ENCODE measurements around the gene TEX10. TPM values are rescaled to one million over a fixed set of nuclear protein-coding genes. Genes with fewer than 3 reads are reported as not detected.
"Not testable (repeated sequence)": the region's sequence is repeated elsewhere in the genome, so short reads cannot be mapped to it uniquely, and the experiment has no call there.

TEX10 gene
- total RNA-seq, 2 experiments from 2014 or later: 21.0 to 24.4 TPM

GRCh38 chr9:100366121-100366520, 13.4 kb upstream of the TEX10 start:
- Mint-ChIP-seq H3K36me3 (peaks cover 4% of the 10 kb centered on the region), H3K27ac (no peak overlapping the region), H3K4me3 (no peak overlapping the region), H3K4me1 (no peaks in the 10 kb centered on the region), H3K9me3 (ENCODE audit: low read depth) (peaks cover 5% of the 10 kb centered on the region), H3K27me3 (no peaks in the 10 kb centered on the region)
- DNase-seq: no peak
- CTCF ChIA-PET: interaction anchor here (0.6 kb wide), 1 partner anchor 42 kb away, joined by 3 read pairs; no protein-coding TSS in a partner anchor
- ATAC-seq: no peak

DNA sequence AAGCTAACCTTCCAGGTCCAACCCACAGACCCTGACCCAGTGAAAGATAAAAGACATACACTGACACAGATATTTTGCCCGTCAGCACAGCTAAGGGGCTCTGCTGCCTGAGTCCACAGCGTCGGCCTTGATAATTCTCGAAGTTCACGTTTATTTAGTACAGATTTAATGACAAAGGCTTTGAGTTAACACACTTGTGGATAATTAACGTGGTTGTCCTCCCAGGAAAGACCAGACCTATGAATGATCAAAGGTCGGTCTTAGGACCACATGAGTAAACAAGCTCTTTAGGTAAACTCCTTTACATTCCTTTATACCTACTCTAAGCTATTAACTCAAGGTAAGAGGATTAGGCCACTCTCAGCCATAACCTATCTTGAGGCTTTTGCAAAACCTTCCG, 11.3 kb upstream of the TEX10 start:
- Mint-ChIP-seq H3K4me1 (peaks cover 1% of the 10 kb centered on the region), H3K9me3 (ENCODE audit: low read depth) (peaks cover 8% of the 10 kb centered on the region), H3K4me3 (no peak overlapping the region), H3K27ac (no peak overlapping the region), H3K36me3 (peaks cover 9% of the 10 kb centered on the region), H3K27me3 (no peaks in the 10 kb centered on the region)
- DNase-seq (no peak), ATAC-seq (no peak)
- CTCF ChIA-PET: no interaction called here

GRCh38 chr9:100359057-100359456, 6.3 kb upstream of the TEX10 start:
- Mint-ChIP-seq H3K9me3 (ENCODE audit: low read depth) (peaks cover 13% of the 10 kb centered on the region), H3K4me1 (peaks cover 22% of the 10 kb centered on the region), H3K27ac (no peak overlapping the region), H3K36me3 (peaks cover 32% of the 10 kb centered on the region), H3K4me3 (no peak overlapping the region), H3K27me3 (no peaks in the 10 kb centered on the region)
- CTCF ChIA-PET: interaction anchor here (1.0 to 1.4 kb wide), 2 partner anchors 34 to 78 kb away, joined by 3 read pairs; no protein-coding TSS in a partner anchor
- DNase-seq: no peak
- no peak for ATAC-seq

DNA sequence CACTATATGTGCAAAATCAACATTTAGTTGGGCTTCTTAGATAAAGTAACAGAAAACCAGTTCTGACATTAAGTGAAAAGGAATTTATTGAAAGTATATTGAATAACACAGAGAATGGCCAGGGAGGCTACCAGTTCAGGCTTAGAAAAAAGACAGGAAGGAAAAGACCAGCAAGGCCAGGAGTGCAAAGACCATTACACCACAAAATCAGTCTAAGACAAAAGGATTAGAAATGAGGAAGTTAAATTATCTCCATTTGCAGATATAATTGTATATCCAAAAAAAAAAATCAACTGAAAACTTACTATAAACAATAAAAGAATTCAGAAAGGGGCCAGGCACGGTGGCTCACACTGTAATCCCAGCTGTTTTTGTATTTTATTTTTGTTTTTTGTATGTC, 4.8 kb upstream of the TEX10 start:
- Mint-ChIP-seq H3K9me3 (ENCODE audit: low read depth) (peaks cover 13% of the 10 kb centered on the region), H3K27me3 (no peaks in the 10 kb centered on the region), H3K36me3 (peaks cover 30% of the 10 kb centered on the region), H3K4me1 (peaks cover 33% of the 10 kb centered on the region), H3K27ac (peak overlapping the region; percentile 30), H3K4me3 (no peak overlapping the region)
- no peak for DNase-seq
- ATAC-seq: no peak
- CTCF ChIA-PET: interaction anchor here (1.4 kb wide), 1 partner anchor 34 kb away, joined by 3 read pairs; no protein-coding TSS in a partner anchor

DNA sequence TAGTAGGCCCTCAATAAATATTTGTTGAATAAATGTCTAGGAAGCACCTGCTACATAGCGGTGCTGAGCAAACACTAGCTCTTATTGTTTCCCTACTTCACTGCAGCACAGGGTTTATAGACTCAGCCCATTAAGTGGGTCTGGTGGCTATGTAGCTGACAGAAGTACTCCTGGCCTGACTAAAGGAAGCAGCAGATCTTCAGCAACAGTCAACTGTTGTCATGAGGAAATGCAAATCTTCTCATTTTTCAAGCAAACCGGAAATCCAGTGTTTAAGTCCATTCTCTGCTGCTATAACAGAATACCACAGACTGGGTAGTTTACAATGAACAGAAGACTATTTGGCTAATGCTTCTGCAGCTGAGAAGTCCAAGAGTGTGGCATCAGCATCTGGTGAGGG, 2.8 kb upstream of the TEX10 start:
- Mint-ChIP-seq H3K4me1 (peaks cover 42% of the 10 kb centered on the region), H3K36me3 (peaks cover 34% of the 10 kb centered on the region), H3K9me3 (ENCODE audit: low read depth) (peaks cover 13% of the 10 kb centered on the region), H3K4me3 (no peak overlapping the region), H3K27ac (no peak overlapping the region), H3K27me3 (no peaks in the 10 kb centered on the region)
- DNase-seq (no peak), ATAC-seq (no peak)
- CTCF ChIA-PET: no interaction called here

- DNase-seq (no peak), ATAC-seq (no peak)
- peaks cover 53% of the 10 kb centered on the region for H3K4me1 Mint-ChIP-seq
- peak overlapping the region; percentile 11 for H3K27ac Mint-ChIP-seq
- peaks cover 35% of the 10 kb centered on the region for H3K36me3 Mint-ChIP-seq
- peaks cover 13% of the 10 kb centered on the region for H3K9me3 Mint-ChIP-seq (ENCODE audit: low read depth)
- no peak overlapping the region for H3K4me3 Mint-ChIP-seq
- CTCF ChIA-PET: interaction anchor here (4.0 to 6.2 kb wide), 2 partner anchors 29 to 83 kb away, joined by 15 to 30 read pairs; no protein-coding TSS in a partner anchor
- H3K27me3 Mint-ChIP-seq: no peaks in the 10 kb centered on the region
Observed at GRCh38 chr9:100354121-100354800, 1.5 kb upstream of the TEX10 start.

DNA sequence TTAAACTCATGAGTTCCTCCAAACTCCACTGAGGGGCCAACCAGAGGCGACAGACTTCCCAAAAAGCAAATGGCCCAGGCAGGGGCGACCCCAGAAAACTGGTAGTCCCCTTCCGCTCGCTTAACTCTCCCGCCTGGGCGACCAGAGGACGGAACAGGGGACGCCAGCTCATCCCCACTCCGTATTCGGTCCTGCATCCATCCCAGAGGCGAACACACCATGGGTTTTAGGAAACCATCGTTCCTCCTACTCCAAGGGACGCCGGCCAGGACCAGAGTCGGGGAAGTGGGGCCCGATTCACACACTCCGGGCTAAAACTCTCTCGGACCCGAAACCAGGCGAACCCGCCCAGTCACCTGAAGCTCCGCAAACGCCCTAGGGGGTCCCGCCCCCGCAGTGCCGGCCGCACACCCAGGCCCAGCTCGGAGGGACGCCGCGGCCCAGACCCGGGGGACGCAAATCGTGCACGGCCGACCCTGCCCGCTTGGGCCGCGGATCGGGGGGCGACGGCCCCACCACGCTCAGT, 478 bp downstream of the TEX10 start:
- Mint-ChIP-seq H3K4me3 (peak overlapping the region; percentile 98), H3K27me3 (no peaks in the 10 kb centered on the region), H3K9me3 (ENCODE audit: low read depth) (peaks cover 6% of the 10 kb centered on the region), H3K4me1 (peaks cover 42% of the 10 kb centered on the region), H3K27ac (peak overlapping the region; percentile 90), H3K36me3 (peaks cover 25% of the 10 kb centered on the region)
- ATAC-seq: peak; percentile 61
- CTCF ChIA-PET: interaction anchor here (1.1 to 6.2 kb wide), 7 partner anchors 9 to 325 kb away, joined by 3 to 30 read pairs (median 5); no protein-coding TSS in a partner anchor
- peak; percentile 58 for DNase-seq

DNA sequence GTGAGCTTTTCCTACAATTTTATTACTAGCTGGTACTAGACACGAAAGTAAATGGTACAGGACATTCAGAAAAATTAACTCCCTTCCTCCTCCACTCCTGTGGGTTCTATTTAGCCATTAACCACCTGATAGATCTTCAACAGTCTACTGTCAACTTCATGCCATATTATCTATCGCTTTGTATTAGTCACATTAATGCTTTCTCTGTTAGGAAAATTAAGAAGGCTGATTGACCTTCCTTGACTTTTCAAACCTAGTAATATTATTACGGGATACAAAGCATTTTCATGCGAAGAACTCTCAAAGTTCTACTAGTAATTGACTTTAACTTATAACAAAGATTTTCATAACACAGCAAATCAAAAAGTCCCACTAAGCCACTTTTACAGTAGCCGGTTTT, 1.2 kb downstream of the TEX10 start:
- peak overlapping the region; percentile 90 for H3K27ac Mint-ChIP-seq
- peaks cover 41% of the 10 kb centered on the region for H3K4me1 Mint-ChIP-seq

GRCh38 chr9:100350188-100350587, 2.6 kb downstream of the TEX10 start:
- Mint-ChIP-seq H3K27ac (no peak overlapping the region), H3K4me1 (peaks cover 39% of the 10 kb centered on the region), H3K27me3 (no peaks in the 10 kb centered on the region), H3K4me3 (peak overlapping the region; percentile 3), H3K36me3 (peaks cover 34% of the 10 kb centered on the region), H3K9me3 (ENCODE audit: low read depth) (peaks cover 6% of the 10 kb centered on the region)
- CTCF ChIA-PET: interaction anchor here (1.7 to 6.2 kb wide), 2 partner anchors 9 to 25 kb away, joined by 5 to 30 read pairs; no protein-coding TSS in a partner anchor
- DNase-seq (no peak), ATAC-seq (no peak)

More for the DNA sequence above, 1.2 kb downstream of the TEX10 start:
- Mint-ChIP-seq H3K9me3 (ENCODE audit: low read depth) (peaks cover 6% of the 10 kb centered on the region), H3K27me3 (no peaks in the 10 kb centered on the region), H3K4me3 (peak overlapping the region; percentile 98), H3K36me3 (peaks cover 26% of the 10 kb centered on the region)
- CTCF ChIA-PET: interaction anchor here (0.5 to 6.2 kb wide), 8 partner anchors 8 to 324 kb away, joined by 3 to 30 read pairs (median 5); no protein-coding TSS in a partner anchor
- DNase-seq: no peak
- ATAC-seq: no peak

DNA sequence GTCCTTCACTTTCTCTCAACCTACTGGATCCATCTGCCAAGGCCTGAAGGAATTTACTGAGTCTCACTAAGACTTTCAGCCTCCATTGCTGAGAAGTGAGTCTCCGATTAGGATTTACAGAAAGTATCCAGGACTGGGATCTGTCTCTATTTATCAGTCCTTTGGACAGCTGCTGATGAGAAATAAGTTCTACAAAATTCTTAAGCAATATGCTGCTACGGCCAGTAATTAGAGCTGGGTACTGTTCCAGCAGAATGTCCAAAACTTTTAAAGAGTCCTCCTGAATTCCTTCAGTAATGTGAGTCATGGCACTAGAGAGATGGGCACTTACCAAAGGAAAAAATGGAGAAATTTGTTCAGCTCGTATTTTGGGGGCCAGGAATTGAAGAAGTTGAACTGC, 5.9 kb downstream of the TEX10 start:
- peaks cover 29% of the 10 kb centered on the region for H3K4me1 Mint-ChIP-seq

DNA sequence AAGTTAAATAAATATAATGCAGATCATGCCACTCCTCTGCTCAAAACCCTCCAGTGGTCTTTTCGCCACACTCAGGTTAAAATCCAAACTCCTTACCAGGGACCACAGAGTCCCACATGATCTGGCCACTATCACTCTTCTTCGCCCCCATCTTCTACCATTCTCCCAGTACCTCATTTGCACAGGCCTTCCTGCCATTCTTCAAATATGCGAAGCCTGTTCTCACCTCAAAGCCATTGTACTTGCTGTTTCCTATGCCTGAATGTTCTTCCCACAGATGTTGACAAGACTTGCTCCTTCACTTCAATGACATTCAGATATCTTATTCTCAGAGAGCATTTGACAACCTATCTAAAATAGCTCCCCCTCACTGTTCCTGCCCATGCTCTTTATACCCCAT, 10.9 kb downstream of the TEX10 start:
- ATAC-seq (no peak), DNase-seq (no peak)
- peaks cover 48% of the 10 kb centered on the region for H3K36me3 Mint-ChIP-seq
- H3K4me1 Mint-ChIP-seq: peaks cover 10% of the 10 kb centered on the region
- no peak overlapping the region for H3K27ac Mint-ChIP-seq
- H3K27me3 Mint-ChIP-seq: no peaks in the 10 kb centered on the region
- no peak overlapping the region for H3K4me3 Mint-ChIP-seq
- CTCF ChIA-PET: interaction anchor here (2.6 kb wide), 1 partner anchor 10 kb away, joined by 10 read pairs; the partner anchor contains the start of gene TEX10
- H3K9me3 Mint-ChIP-seq (ENCODE audit: low read depth): no peaks in the 10 kb centered on the region

More for the DNA sequence above, 5.9 kb downstream of the TEX10 start:
- ATAC-seq: no peak
- Mint-ChIP-seq H3K27me3 (no peaks in the 10 kb centered on the region), H3K36me3 (peaks cover 36% of the 10 kb centered on the region), H3K9me3 (ENCODE audit: low read depth) (no peaks in the 10 kb centered on the region), H3K4me3 (no peak overlapping the region), H3K27ac (no peak overlapping the region)
- DNase-seq: no peak
- CTCF ChIA-PET: interaction anchor here (1.6 to 2.4 kb wide), 2 partner anchors 22 to 91 kb away, joined by 5 to 9 read pairs; no protein-coding TSS in a partner anchor

GRCh38 chr9:100340224-100340623, 12.5 kb downstream of the TEX10 start:
- Mint-ChIP-seq H3K4me1 (peaks cover 10% of the 10 kb centered on the region), H3K27ac (no peak overlapping the region), H3K9me3 (ENCODE audit: low read depth) (no peaks in the 10 kb centered on the region), H3K36me3 (peaks cover 38% of the 10 kb centered on the region), H3K4me3 (no peak overlapping the region), H3K27me3 (no peaks in the 10 kb centered on the region)
- DNase-seq: no peak
- no peak for ATAC-seq
- CTCF ChIA-PET: interaction anchor here (1.3 to 1.4 kb wide), 2 partner anchors 10 kb away, joined by 4 to 5 read pairs; no protein-coding TSS in a partner anchor

- H3K27ac Mint-ChIP-seq; H3K4me3 Mint-ChIP-seq; H3K9me3 Mint-ChIP-seq (ENCODE audit: low read depth); H3K27me3 Mint-ChIP-seq; DNase-seq; ATAC-seq; H3K4me1 Mint-ChIP-seq: not testable (repeated sequence)
- H3K36me3 Mint-ChIP-seq: peaks cover 41% of the 10 kb centered on the region
- CTCF ChIA-PET: interaction anchor here (1.9 kb wide), 1 partner anchor 14 kb away, joined by 5 read pairs; the partner anchor contains the start of gene TEX10
Observed at GRCh38 chr9:100338736-100339135, 14.0 kb downstream of the TEX10 start.
